ENCODE results near the gene GYG2. TPM values are rescaled to one million over a fixed set of nuclear protein-coding genes. Genes with fewer than 3 reads are reported as not detected.
A peak's percentile ranks its signal among the peaks of the same experiment; 100 is the strongest.

Gene GYG2
- total and polyA plus RNA-seq, 2 of the 8 experiments (the other 6 are each of a cell fraction or from before 2014, with no cell fraction given): 52.8 to 65.3 TPM

DNA sequence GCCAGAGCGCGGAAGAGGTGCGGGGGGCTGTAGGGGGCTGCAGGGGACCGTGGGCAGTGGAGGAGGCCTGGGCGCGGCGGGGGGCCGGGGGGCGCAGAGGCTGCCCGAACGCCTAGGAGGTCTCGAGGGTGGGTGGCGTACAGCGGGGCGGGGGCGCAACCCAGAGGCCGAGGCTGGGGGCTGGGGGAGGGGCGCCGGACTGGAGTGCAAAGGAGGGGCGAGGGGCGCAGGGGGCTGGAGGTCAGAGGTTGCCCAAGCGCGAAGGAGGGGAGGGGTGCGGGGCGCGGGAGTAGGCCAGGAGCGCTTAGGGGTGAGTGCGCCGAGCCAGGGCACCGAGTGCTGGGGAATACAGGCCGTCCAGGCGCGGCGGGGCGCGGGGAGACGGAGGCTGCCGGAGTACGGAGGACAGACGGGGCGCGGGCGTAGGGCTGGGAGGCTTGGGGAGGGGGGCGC is 255 bp downstream of the GYG2 start:
- Histone ChIP-seq H2BK15ac (ENCODE audit: low read length) (no peak overlapping the region), H2AFZ (ENCODE audit: low read length) (no peak overlapping the region), H3K56ac (replicated peaks; ENCODE audit: insufficient read length, low read depth, low read length) (no peak overlapping the region), H3K4me2 (ENCODE audit: insufficient read depth in 1 of 2, low read depth in 2 of 2, low read length in 2 of 2) (peak overlapping the region; percentile 62 to 65; a peak in 3 of 4 replicates), H3K36me3 (ENCODE audit: control insufficient read depth in 2 of 4, insufficient read depth in 4 of 4, low read length in 3 of 4) (peaks cover 0 to 12% (median 1%) of the 10 kb centered on the region in 4 experiments; a peak in 3 of 8 replicates), H3K14ac (ENCODE audit: insufficient read length) (no peak overlapping the region), H3K79me2 (ENCODE audit: control insufficient read depth in 1 of 2, insufficient read depth in 2 of 2, low read length in 2 of 2) (peaks cover 0 to 19% of the 10 kb centered on the region in 2 experiments; a peak in 2 of 4 replicates), H2BK20ac (ENCODE audit: low read length) (no peak overlapping the region), H2AK5ac (ENCODE audit: low read depth, low read length) (no peak overlapping the region), H3K4me3 (ENCODE audit: extremely low read depth in 1 of 4, insufficient read depth in 2 of 4, low read depth in 3 of 4, low read length in 4 of 4) (peak overlapping the region; percentile 26 to 75 (median 48)), H3K79me1 (ENCODE audit: low read depth, low read length) (no peaks in the 10 kb centered on the region), H3K23ac (ENCODE audit: insufficient read length) (no peak overlapping the region), H3K27ac (ENCODE audit: low read depth, low read length) (no peak overlapping the region), H3K4ac (replicated peaks; ENCODE audit: insufficient read length, low read depth, low read length) (no peak overlapping the region), H4K20me1 (replicated peaks in 1 of 2; ENCODE audit: control insufficient read depth in 1 of 2, insufficient read depth in 2 of 2, low read length in 2 of 2) (no peaks in the 10 kb centered on the region), H3K9ac (replicated peaks in 1 of 4; ENCODE audit: extremely low read depth in 1 of 4, low read depth in 3 of 4, low read length in 3 of 4) (peak overlapping the region in 1 of 4 experiments; percentile 37; a peak in 1 of 7 replicates), H2BK5ac (ENCODE audit: low read depth, low read length) (no peak overlapping the region), H3K4me1 (replicated peaks in 1 of 4; ENCODE audit: control insufficient read depth in 3 of 4, insufficient read depth in 4 of 4, low read length in 3 of 4) (peaks cover 0 to 5% (median 1%) of the 10 kb centered on the region in 4 experiments; a peak in 4 of 7 replicates), H3K23me2 (ENCODE audit: low read depth, low read length) (peaks cover 9% of the 10 kb centered on the region; the same call in 1 of the 2 replicates), H3K18ac (ENCODE audit: extremely low read depth, low read length) (no peak overlapping the region), H4K8ac (ENCODE audit: extremely low read depth, insufficient read depth, low read length) (no peak overlapping the region; the same call in 1 of the 2 replicates), H4K5ac (ENCODE audit: insufficient read length, low read depth, low read length) (no peak overlapping the region), H3K9me3 (ENCODE audit: insufficient read depth in 2 of 2, low read depth in 1 of 2, low read length in 1 of 2) (no peaks in the 10 kb centered on the region), H2BK120ac (replicated peaks; ENCODE audit: low read depth, low read length) (no peak overlapping the region), H2BK12ac (ENCODE audit: low read depth, low read length) (no peak overlapping the region), H3K27me3 (replicated peaks in 1 of 4; ENCODE audit: control insufficient read depth in 3 of 4, extremely low read depth in 1 of 4, insufficient read depth in 3 of 4, low read length in 3 of 4) (peaks cover 0 to 4% (median 0%) of the 10 kb centered on the region in 4 experiments; a peak in 2 of 7 replicates), H4K91ac (replicated peaks; ENCODE audit: insufficient read length, low read length) (no peak overlapping the region)
- no peak for FAIRE-seq
- POLR2A ChIA-PET (ENCODE audit: partially characterized antibody): no interaction called here
- CTCF ChIA-PET (ENCODE audit: partially characterized antibody): no interaction called here
- TF ChIP-seq PHF8 (conservative IDR thresholded peaks at IDR 0.05; ENCODE audit: low read depth, low read length): 0 out of 2 replicates have a peak, but pooled peaks have one; percentile 32
- TF ChIP-seq NRF1 (IDR thresholded peaks at IDR 0.05; ENCODE audit: low read depth, low read length): no peak
- TF ChIP-seq EZH2 (IDR thresholded peaks at IDR 0.05; ENCODE audit: low read depth, low read length, severe bottlenecking): no peak
- TF ChIP-seq CEBPB (IDR thresholded peaks at IDR 0.05; ENCODE audit: low read depth, low read length): no peak
- no peak for TF ChIP-seq MAFK (IDR thresholded peaks at IDR 0.05; ENCODE audit: low read depth, low read length)
- no CpG with 5 or more reads among the region's 44 CpGs for WGBS, 2 experiments (ENCODE audit: extremely low coverage in 1 of 2, insufficient coverage in 1 of 2, insufficient read length in 1 of 2, insufficient replicate concordance in 2 of 2, low coverage in 1 of 2, low lambda C conversion rate in 2 of 2, missing lambda C conversion rate in 1 of 2)
- DNase-seq (ENCODE audit: low read depth in 1 of 2, low spot score in 2 of 2): peak in 1 of 2 experiments; percentile 69
